NCI-H82 (cell line): Measurements from ENCODE around the gene TSC22D3.

Experiments used
- DNase-seq: peaks from one replicate; lab custom pipeline; 2025; lab: John Stamatoyannopoulos, UW

The TSC22D3 gene

DNA sequence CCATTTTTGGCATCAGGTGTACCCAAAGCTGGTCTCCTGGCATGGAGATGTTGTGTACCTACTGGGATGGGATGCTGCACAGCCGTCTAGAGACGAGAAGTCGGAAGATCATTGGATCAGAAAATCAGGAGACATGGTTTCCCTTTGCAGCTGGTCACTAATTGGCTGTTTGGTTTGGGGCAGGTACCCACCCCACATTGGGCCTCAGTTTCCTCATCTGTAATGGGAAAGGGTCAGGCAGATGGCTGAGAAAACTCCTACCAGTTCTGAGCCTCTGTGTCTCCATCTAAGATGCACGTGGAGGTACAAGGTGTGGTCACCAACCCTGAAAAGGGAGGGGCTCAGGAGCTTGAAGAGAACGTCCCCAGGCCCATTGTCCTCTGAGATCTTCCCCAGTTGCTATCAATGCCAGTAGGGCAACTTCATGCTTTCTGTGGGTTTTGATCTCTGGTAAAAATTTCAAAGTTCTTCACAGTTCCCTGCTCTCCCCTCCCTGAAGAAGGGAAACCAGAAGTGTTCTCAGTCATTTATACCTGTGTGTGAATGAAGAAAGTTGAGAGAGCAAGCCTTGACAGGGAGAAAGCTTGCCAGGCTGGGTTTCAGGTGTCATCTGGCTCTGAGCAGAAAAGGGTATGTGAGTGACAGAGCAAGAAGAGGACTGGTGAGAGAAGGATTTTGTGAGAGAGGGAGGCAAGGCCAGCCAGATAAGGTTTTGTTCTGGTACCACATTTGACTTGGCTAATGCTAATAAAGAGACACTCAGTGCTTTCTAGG is 15.1 kb downstream of the TSC22D3 start:
- no peak for DNase-seq

DNA sequence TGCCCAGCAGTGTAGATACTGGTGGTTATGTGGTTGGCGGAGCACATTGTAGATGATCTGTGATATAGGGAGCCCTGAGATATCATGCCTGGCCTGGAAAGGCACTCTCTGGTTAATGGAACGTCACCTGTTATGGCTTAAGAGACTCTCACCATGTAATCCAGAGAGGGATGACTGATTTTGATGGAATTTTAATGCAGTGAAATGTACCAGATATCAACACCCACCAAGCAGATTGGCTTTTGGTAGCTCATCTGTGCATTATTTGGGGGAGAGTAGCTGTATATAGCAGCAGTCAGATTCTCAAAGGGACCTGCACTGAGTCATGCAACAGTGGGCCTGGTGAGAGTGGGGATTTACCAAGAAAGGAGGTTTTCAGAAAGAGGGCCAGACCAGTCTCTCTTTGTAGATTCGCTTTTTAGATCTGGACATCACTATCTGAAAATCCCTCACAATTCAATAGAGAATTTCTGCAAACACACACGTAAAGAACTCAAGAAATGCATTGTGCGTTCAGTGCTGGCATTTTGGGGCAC is 17.3 kb downstream of the TSC22D3 start:
- peak; percentile 23 for DNase-seq

DNA sequence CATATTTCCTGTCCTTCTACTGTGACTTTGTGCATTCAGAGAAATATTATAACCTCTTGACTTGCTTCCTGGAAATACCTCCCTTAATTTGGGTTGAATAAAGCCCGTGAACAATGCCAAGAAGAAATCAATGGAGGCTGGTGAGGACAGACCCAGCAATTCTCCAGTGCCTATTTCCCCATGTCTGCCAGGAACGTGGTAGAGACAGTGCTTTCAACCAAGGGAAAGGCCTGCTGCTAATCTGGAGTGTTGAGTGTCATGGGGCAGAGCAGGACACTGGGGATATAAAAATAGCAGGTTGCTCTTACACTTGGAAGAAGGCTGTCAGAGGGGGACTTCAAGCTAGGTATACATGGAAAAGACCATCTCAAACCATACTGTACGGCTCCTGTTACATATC is 19.9 kb downstream of the TSC22D3 start:
- no peak for DNase-seq

DNA sequence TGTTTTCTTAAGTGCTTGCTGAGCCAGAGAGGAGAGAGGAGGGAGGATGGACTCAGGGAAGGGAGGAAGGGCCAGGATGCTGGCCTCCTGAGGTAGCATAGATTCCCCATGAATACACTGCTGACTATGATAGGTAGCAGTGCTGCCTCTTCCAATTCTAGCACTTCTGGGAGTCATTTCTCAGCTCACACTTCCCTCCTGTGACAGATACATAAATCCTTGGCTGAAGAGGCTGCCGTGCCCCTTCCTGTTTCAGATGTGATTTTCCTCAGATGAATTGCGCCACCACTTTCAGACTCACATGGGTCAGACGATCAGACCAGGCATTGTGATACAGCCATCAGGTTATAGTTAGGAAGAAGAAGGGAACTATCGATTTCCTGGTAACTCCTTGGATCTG is 22.4 kb downstream of the TSC22D3 start:
- no peak for DNase-seq

DNA sequence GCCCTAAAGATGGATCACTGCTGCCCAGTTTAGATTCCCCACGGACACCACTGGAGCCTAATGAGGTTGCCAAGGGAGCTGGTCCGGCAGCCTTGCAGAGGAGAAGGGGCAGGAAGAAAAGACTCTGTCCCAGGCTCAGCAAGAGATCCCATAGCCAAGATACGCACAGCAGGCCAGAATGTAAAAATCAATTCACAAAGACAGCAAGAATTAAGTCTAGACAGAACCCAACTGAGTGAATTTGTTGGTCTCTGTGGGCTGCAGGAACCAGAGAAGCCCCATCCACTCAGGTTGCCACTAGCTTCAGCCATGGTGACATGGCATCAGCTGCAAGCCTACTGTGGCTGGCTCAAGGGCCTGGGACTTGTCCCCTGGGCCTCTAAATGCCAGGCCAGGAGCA is 22.9 kb downstream of the TSC22D3 start:
- no peak for DNase-seq

DNA sequence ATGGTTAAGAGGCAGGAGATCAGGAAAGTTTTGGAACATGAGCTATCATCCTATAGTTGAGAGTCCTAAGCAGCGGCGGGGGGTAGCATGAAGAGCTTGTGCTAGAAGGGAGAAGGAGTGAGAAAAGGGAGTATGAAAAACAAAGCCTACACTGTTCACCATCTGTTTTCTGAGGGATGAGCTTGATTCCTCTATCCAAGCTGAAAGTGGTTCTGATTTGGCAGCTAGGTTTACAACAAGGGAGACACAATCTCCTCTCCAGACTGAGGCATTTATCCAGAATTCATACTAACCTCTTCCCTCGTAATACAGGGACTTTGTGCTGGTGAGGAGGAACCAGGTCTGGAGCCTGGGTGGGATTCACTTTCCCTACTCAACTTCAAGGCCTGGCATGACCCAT is 23.5 kb downstream of the TSC22D3 start:
- no peak for DNase-seq

DNA sequence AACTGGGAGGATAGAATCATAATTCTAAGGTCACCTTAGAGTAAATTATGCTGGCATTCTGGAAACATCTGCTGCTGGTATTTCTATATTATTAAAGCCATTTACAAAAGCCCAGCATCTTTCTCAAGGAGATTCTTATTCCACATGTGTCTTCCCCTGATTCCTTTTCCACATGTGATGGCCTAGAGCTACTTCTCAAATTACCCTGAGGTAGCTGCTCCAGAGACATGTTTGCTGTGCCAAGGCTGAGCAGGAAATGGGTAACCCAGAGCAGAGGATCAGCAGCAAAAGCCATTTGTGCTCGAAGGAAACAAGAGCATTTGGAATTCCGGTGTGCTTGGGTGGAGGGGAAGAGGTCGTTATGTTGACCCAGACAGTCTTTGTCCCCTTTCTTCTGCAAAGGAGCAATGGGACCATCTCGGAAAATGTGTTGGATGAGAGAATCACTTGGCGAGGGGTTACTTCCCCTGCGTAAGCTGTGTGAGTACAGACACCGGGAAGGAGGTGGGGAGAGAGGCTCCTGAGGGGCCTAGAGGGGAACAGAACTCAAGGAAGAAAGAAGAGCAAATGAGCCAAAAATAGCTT is 24.6 kb downstream of the TSC22D3 start:
- no peak for DNase-seq

DNA sequence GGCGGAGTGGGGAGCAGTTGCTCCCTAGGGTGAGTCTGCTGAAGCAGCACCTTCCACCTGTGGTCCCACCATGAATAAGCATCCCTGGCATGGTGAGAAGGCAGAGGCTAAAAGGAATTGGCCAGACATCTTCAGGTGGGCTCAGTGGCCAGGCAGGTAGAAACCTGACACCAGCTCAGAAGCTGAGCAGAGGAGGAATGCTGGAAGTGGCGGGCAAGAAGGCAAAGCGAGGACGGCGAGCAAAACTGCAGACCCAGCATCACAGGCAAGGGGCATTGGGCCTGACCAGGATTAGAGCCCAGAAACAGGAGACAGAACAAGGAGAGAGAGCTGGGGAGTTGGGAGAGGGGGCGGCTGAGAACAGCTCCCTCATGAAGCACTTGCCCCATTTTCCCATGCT is 25.3 kb downstream of the TSC22D3 start:
- no peak for DNase-seq

DNA sequence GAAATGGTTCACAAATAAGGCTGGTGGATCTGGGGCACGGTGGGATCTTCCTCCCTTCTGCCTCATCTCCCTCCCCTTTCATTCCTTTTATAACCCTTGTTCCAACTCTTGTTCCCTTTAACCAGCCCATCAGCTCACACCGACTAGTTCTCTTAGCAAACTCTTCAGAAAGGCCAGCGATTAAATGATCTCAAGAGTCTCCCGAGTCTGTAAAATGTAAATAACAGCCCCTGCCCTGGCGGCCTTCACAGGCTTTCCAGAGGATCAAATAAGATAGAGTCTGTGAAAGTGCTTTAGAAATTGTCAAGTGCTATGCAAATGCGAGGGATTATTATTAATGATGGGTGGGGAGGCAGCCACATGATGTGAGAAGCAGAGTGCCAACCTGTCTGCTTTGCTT is 27.1 kb downstream of the TSC22D3 start:
- no peak for DNase-seq

DNA sequence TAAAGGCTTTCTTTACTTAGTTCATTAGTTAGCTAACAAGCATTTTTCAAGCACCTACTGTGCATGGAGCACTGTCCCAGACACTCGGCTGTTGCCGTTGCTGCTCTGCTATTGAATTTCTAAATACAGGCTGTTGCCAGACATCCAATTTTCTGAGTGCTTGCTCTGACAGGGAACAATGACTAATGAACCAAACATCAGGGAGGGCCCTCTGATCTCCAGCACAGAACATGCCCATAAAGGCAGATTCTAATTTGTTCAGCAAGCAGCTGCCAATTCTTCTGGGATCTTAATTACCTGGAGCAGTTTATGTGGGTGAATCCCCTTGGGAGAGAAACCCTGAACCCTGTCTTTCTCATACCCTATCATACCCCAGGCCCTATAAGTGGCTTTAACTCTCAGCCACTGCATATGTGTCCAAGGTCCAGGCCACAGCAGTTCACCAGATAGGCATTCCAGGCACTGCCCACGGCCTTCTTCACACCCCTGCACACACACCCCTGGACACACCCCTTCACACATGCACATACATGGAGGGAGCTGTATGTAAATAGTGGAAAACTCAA is 27.9 kb downstream of the TSC22D3 start:
- peak; percentile 2 for DNase-seq

DNA sequence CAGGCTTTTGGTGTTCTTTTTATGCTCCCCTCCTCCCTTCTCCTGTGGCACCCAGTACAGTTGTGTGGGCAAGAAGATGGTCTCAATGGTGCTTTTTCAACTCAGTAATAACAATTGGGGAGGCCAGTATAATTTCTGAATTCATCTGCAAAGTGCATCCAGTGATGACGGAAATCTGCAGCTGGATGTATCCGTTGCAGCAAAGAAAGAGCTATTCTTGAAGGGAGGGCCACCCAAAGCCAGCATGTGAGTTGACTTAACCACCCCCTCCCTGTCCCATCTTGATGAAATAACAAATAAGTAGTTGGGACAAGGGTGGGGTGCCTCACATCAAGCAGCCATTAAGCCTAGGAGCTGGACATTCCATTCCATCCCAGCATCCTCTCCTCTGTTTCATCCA is 30.7 kb downstream of the TSC22D3 start:
- DNase-seq = no peak

DNA sequence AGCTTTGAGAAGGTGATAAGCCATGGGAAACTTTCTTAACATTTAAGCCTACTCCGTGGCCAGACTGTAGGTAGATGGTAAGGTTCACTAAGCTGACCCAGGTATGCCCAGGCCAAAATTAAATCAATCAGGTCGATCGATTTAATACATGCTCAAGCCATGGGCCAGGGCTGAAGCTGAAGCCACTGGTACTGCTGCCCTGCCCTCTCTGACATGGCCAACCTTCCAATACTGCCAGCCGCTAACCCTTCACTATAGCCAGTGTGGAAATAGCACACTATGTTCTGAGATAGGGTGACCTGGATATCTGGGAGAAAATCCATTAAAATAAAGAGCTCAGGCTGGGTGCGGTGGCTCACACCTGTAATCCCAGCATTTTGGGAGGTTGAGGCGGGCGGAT is 31.6 kb downstream of the TSC22D3 start:
- no peak for DNase-seq

DNA sequence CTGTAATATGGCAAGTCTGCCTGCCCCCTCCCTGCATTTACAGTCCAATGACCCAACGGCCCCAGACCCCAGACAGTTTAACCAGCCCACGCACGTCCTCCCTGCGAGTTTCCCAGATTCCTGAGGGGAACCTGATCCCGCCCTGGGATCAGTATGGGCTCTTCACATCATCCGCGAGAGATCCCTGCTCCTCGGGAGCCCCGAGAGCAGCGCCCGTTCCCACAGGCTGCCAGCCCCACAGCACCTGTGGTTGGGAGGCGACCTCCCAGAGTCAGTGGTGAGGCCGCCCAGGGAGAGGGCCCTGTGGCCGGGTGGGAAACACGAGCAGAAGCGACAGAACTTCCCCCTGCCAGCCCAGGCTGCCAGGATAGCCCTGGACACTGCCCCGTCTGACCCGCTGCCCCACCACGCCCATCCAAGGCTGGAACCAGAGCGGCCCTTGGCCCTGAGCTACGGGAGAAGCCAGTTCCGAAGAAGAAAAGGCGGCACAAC is 32.8 kb downstream of the TSC22D3 start:
- DNase-seq = no peak

DNA sequence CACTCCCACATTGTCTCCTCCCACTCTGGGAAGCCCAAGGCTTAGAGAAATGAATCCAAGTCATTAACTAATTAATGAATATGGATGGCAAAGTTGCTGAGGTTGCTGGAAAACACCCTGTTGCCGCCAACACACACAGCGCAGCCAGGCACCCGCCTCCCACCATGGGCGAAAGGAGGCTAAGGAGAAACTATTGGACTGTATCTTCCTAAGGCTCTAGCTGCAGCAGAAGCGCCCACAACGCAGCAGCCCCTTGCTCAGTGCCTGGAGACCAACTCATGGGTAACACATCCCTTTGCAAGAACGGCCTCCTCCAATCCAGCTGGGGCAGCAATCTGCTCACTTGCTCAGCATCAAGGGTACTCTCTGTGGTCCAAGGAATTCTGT is 34.2 kb downstream of the TSC22D3 start:
- DNase-seq = no peak

DNA sequence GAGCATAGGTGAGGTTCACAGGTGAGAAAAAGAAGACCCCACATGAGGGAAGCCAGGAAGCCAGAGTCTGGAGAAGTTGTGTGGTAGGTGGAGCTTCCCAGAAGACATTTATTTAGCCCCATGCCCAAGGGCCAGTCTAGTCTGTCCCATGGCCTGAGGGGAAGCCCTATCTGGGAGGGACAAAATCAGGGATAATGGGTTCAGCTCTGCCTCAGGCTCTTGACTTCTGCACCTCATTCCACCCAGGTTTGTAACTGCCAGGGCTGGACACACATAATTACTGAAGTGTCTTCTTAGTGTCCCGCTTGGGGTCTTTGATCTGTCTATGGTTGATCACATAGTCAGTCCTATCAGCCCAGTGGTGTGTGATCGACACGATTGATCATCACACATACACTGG is 36.0 kb downstream of the TSC22D3 start:
- no peak for DNase-seq

DNA sequence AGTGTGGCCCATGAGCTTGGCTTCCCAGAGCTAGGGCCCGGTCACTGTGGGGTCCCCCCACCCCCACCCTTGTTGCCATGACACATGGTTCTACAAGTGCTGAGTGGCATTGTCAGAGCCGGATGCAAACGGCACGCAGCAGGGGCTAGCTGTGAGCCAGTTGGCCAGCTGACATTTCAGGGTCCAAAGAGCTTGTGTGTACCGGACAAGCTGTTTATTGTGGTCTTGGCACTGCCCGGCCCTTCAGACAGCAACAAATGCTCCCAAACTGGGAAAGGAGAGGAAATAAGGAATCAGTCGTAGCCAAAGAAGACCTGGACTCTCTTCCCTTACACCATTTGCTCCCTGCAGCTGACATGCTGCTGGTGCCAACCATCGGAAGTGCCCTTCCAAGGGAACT is 36.8 kb downstream of the TSC22D3 start:
- DNase-seq = no peak

DNA sequence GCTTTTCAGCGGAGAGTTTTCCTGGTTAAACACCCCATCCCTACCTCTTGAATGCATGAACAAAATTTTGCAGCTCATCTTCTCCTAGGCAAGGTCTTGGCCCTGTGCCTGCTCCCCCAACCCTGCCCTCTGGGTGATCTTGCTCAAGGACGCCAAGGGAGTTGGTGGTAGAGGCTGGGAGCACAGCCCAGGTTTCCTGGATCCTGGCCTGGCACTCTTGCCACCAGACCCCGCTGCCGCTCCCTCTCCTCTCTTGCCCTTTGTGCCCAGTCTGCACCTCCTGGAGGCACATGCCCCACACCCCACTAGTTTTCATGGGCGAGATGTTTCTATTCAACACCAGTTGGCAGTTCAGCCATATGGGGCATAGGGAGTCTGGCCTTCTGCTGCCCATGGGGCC is 37.3 kb downstream of the TSC22D3 start:
- DNase-seq = no peak

DNA sequence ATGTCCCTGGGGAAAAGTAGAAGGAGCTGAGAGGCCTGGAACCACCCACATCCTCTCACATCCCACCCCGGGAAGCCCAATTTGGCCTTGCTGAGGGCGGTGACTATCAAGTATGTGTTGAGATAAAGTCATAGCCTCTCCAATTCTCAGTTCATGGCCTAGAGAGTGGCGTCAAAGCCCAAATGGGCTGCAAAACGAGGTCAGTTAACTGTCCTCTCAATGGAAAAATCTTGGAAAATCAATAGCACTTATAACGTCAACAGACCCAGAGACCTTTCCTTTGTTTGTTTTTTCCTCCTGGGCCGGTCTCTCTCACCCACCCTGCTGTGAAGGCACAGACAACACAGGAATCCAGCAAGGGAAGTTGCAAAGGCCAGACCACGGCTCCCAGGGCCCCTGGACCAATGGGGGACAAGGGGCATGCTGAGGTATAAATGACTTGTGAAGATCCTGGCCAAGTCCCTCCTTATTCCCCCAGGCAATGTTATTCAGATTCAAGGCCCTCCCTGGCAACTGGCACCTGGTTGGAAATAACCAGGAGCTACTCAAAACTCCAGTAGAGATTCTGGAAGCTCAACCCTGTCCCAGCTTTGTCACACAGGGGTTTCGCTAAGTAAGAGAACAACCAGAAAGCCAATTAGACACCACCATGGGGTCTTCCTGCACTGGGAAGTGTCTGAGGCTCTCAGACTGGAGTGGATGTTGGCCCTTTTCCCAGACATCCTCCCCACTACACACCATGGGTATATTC is 38.6 kb downstream of the TSC22D3 start:
- no peak for DNase-seq

DNA sequence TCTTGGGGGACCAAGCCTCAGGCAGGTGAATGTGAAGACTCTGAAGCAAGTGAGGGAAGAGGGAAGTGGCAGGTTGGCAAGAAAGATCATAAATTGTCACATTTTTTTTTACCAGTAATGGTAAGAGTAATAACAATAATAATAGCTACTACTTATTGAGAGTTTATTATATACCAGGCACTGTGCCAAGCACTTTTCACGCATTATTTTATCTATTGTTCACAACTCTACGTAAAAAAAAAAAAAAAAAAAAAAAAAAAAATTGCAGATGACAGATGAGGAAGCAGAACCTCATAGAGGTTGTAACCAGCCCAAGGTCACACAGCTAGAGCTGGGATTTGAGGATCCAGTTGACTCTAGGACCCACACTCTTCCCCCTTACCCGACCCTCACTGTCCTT is 40.9 kb downstream of the TSC22D3 start:
- no peak for DNase-seq

DNA sequence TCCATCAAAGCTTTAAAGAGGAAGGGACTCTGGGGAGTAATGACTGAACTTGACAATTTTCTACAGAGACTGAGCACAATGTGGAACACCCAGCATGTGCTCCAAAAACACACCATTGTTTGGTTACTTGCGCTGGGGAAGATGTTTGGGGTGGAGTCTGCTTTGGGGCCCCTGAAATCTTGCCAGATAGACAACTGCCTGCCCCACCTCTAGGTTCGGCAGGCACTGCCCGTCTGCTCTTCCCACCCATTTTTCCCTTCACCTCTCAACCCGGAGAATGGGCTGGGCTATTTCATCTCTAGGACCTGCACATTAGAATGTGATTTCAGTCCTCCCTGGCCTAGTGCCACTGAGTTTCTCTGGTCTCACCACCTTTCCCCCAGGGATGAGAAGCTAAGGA is 41.9 kb downstream of the TSC22D3 start:
- no peak for DNase-seq

DNA sequence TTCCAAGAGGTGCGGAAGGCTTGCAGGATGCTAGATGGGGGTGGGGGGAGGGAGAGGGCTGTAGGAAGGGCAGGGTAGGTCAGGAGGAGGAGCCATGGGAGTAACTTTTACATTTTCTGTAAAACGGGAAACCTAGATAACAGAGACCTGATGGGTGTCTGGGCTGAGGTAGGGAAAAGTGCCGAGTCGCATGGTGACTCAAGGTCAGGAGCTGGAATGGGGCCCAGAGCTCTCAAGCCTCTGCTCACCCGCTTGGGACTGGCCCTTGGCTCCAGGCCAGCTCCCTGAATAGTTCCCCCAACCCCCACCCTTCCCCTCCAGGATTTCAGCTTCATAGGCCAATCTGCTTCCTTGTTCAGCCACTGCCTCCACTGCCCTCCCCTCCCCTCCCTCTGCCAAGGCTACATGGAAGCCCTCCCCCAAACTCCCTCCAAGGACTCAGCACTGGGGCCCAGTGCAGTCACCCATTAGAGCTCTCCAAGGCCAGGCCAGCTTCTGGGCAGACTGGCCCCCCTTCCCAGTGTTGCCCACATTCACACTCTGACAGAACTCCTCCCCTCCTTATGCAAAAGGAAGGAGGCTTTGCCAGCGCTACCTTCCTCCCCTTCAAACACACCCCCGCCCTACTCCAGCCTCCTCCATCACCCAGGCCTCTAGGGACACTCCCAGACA is 43.6 kb downstream of the TSC22D3 start:
- DNase-seq = peak; percentile 85
